ENCODE data around the gene PCDH9. TPM values are rescaled to one million over a fixed set of nuclear protein-coding genes. Genes with fewer than 3 reads are reported as not detected.
A peak's percentile ranks its signal among the peaks of the same experiment; 100 is the strongest.

PCDH9 gene
- total RNA-seq, 1 donor from 2014 or later = 10.4 TPM

GRCh38 chr13:67267136-67267535, 37.0 kb upstream of the PCDH9 start:
- no peak overlapping the region for H3K27ac Mint-ChIP-seq (ENCODE audit: unreplicated experiment)
- no peak overlapping the region for H3K27ac ChIP-seq (ENCODE audit: low read depth, low read length)
- no peak overlapping the region for H3K4me2 ChIP-seq (ENCODE audit: low read length)
- DNase-seq (ENCODE audit: low read depth) (peak; percentile 72), FAIRE-seq (no peak)
- no peaks in the 10 kb centered on the region for H4K20me1 ChIP-seq (ENCODE audit: insufficient read depth, low read length)
- H3K79me2 ChIP-seq (ENCODE audit: insufficient read depth, low read length) = no peaks in the 10 kb centered on the region
- no peak overlapping the region for H2AFZ ChIP-seq (ENCODE audit: low read depth, low read length)
- H3K27me3 Mint-ChIP-seq (ENCODE audit: low read depth, unreplicated experiment) = no peaks in the 10 kb centered on the region
- H3K4me3 Mint-ChIP-seq (ENCODE audit: unreplicated experiment) = no peak overlapping the region
- no peaks in the 10 kb centered on the region for H3K9me3 ChIP-seq (ENCODE audit: insufficient read depth, low read depth, low read length)
- H3K27me3 ChIP-seq (ENCODE audit: insufficient read depth, low read length) = no peaks in the 10 kb centered on the region
- H3K4me3 ChIP-seq (ENCODE audit: insufficient read depth, low read depth, low read length) = no peak overlapping the region
- no peaks in the 10 kb centered on the region for H3K36me3 ChIP-seq (ENCODE audit: insufficient read depth, low read length)
- H3K4me1 ChIP-seq (ENCODE audit: insufficient read depth, low read length) = no peaks in the 10 kb centered on the region
- no peaks in the 10 kb centered on the region for H3K4me1 Mint-ChIP-seq (ENCODE audit: low read depth, unreplicated experiment)
- H3K36me3 Mint-ChIP-seq (ENCODE audit: low read depth, unreplicated experiment) = no peaks in the 10 kb centered on the region
- TF ChIP-seq EZH2 (IDR thresholded peaks at IDR 0.05; ENCODE audit: insufficient read depth, low read length) = no peak
- TF ChIP-seq CTCF (IDR thresholded peaks at IDR 0.05; ENCODE audit: insufficient read depth, low read depth, low read length) = no peak
- H3K9ac ChIP-seq (ENCODE audit: low read length) = no peak overlapping the region
- H3K9me3 Mint-ChIP-seq (ENCODE audit: unreplicated experiment) = peaks cover 3% of the 10 kb centered on the region

- Mint-ChIP-seq H3K27ac (ENCODE audit: unreplicated experiment) (no peak overlapping the region), H3K27me3 (ENCODE audit: low read depth, unreplicated experiment) (no peaks in the 10 kb centered on the region), H3K9me3 (ENCODE audit: unreplicated experiment) (no peaks in the 10 kb centered on the region), H3K4me1 (ENCODE audit: low read depth, unreplicated experiment) (no peaks in the 10 kb centered on the region), H3K36me3 (ENCODE audit: low read depth, unreplicated experiment) (no peaks in the 10 kb centered on the region), H3K4me3 (ENCODE audit: unreplicated experiment) (no peak overlapping the region)
- no peak for FAIRE-seq
- no peak for DNase-seq (ENCODE audit: low read depth)
- H3K27me3 ChIP-seq (ENCODE audit: insufficient read depth, low read length) = no peaks in the 10 kb centered on the region
- H3K79me2 ChIP-seq (ENCODE audit: insufficient read depth, low read length) = no peaks in the 10 kb centered on the region
- no peaks in the 10 kb centered on the region for H3K4me1 ChIP-seq (ENCODE audit: insufficient read depth, low read length)
- no peak overlapping the region for H3K9ac ChIP-seq (ENCODE audit: low read length)
- H3K4me2 ChIP-seq (ENCODE audit: low read length) = no peak overlapping the region
- no peak overlapping the region for H3K4me3 ChIP-seq (ENCODE audit: insufficient read depth, low read depth, low read length)
- no peaks in the 10 kb centered on the region for H3K9me3 ChIP-seq (ENCODE audit: insufficient read depth, low read depth, low read length)
- H3K36me3 ChIP-seq (ENCODE audit: insufficient read depth, low read length) = no peaks in the 10 kb centered on the region
- H2AFZ ChIP-seq (ENCODE audit: low read depth, low read length) = no peak overlapping the region
- H4K20me1 ChIP-seq (ENCODE audit: insufficient read depth, low read length) = no peaks in the 10 kb centered on the region
- no peak overlapping the region for H3K27ac ChIP-seq (ENCODE audit: low read depth, low read length)
- TF ChIP-seq CTCF (IDR thresholded peaks at IDR 0.05; ENCODE audit: insufficient read depth, low read depth, low read length) = no peak
- no peak for TF ChIP-seq EZH2 (IDR thresholded peaks at IDR 0.05; ENCODE audit: insufficient read depth, low read length)
Observed at GRCh38 chr13:67259208-67259607, 29.1 kb upstream of the PCDH9 start.

- H3K27me3 Mint-ChIP-seq (ENCODE audit: low read depth, unreplicated experiment) = no peaks in the 10 kb centered on the region
- FAIRE-seq = no peak
- H3K4me2 ChIP-seq (ENCODE audit: low read length) = no peak overlapping the region
Observed at GRCh38 chr13:67258482-67258881, 28.3 kb upstream of the PCDH9 start.

More at GRCh38 chr13:67258482-67258881, 28.3 kb upstream of the PCDH9 start:
- Mint-ChIP-seq H3K4me1 (ENCODE audit: low read depth, unreplicated experiment) (no peaks in the 10 kb centered on the region), H3K4me3 (ENCODE audit: unreplicated experiment) (no peak overlapping the region), H3K9me3 (ENCODE audit: unreplicated experiment) (no peaks in the 10 kb centered on the region), H3K27ac (ENCODE audit: unreplicated experiment) (no peak overlapping the region), H3K36me3 (ENCODE audit: low read depth, unreplicated experiment) (no peaks in the 10 kb centered on the region)
- Histone ChIP-seq H3K36me3 (ENCODE audit: insufficient read depth, low read length) (no peaks in the 10 kb centered on the region), H3K79me2 (ENCODE audit: insufficient read depth, low read length) (no peaks in the 10 kb centered on the region), H3K4me3 (ENCODE audit: insufficient read depth, low read depth, low read length) (no peak overlapping the region), H3K27me3 (ENCODE audit: insufficient read depth, low read length) (no peaks in the 10 kb centered on the region), H2AFZ (ENCODE audit: low read depth, low read length) (no peak overlapping the region), H4K20me1 (ENCODE audit: insufficient read depth, low read length) (no peaks in the 10 kb centered on the region), H3K9ac (ENCODE audit: low read length) (no peak overlapping the region), H3K4me1 (ENCODE audit: insufficient read depth, low read length) (no peaks in the 10 kb centered on the region), H3K27ac (ENCODE audit: low read depth, low read length) (no peak overlapping the region), H3K9me3 (ENCODE audit: insufficient read depth, low read depth, low read length) (no peaks in the 10 kb centered on the region)
- TF ChIP-seq EZH2 (IDR thresholded peaks at IDR 0.05; ENCODE audit: insufficient read depth, low read length) = no peak
- TF ChIP-seq CTCF (IDR thresholded peaks at IDR 0.05; ENCODE audit: insufficient read depth, low read depth, low read length) = no peak
- DNase-seq (ENCODE audit: low read depth) = no peak

All from astrocyte (in vitro differentiated cells and primary cell).